Smooth muscle cell (in vitro differentiated cells): ENCODE results near the gene UBE2QL1. TPM values are rescaled to one million over a fixed set of nuclear protein-coding genes. Genes with fewer than 3 reads are reported as not detected.

Experiments used
- DNase-seq: peaks from one replicate; lab custom pipeline; 2025; ENCODE audit not compliant: unreplicated experiment; lab: John Stamatoyannopoulos, UW
- H2AFZ ChIP-seq: fragments of 200-600 bp; sonication (generic); 2 replicates; pipeline ENCODE4 v1.6.0; 2016; ENCODE audit warnings: antibody characterized with exemption, low read depth, mild to moderate bottlenecking
- H3F3A ChIP-seq: fragments of 200-600 bp; sonication (generic); 2 replicates; pipeline ENCODE4 v1.6.0; 2017; ENCODE audit warnings: antibody characterized with exemption, low read depth
- H3K27ac ChIP-seq: fragments of 200-600 bp; sonication (generic); 2 replicates; pipeline ENCODE4 v1.5.1; 2016; ENCODE audit warnings: low read depth, mild to moderate bottlenecking
- H3K27me3 ChIP-seq: fragments of 200-600 bp; sonication (generic); 2 replicates; pipeline ENCODE4 v1.6.1; 2016; ENCODE audit warnings: low read depth, mild to moderate bottlenecking
- H3K36me3 ChIP-seq: fragments of 200-600 bp; sonication (generic); 2 replicates; pipeline ENCODE4 v1.5.1; 2016; ENCODE audit warnings: low read depth
- H3K4me1 ChIP-seq: fragments of 200-600 bp; sonication (generic); 2 replicates; pipeline ENCODE4 v1.5.1; 2016; ENCODE audit warnings: low read depth
- H3K4me2 ChIP-seq: fragments of 200-600 bp; sonication (generic); 2 replicates; pipeline ENCODE4 v1.6.0; 2016; ENCODE audit warnings: mild to moderate bottlenecking
- H3K4me3 ChIP-seq: fragments of 200-600 bp; sonication (generic); 2 replicates; pipeline ENCODE4 v1.5.1; 2016; ENCODE audit warnings: mild to moderate bottlenecking
- H3K79me2 ChIP-seq: fragments of 200-600 bp; sonication (generic); 2 replicates; pipeline ENCODE4 v1.6.0; 2016; ENCODE audit warnings: low read depth, mild to moderate bottlenecking
- H3K9ac ChIP-seq: fragments of 200-600 bp; sonication (generic); 2 replicates; pipeline ENCODE4 v1.6.0; 2016; ENCODE audit warnings: low read depth
- H3K9me3 ChIP-seq: fragments of 200-600 bp; sonication (generic); replicated peaks from 2 replicates; pipeline ENCODE4 v1.5.1; 2016; ENCODE audit warnings: low read depth
- H4K20me1 ChIP-seq: fragments of 200-600 bp; sonication (generic); 2 replicates; pipeline ENCODE4 v1.6.0; 2016; ENCODE audit warnings: low read depth
- CTCF ChIP-seq: fragments of 200-600 bp; sonication (generic); IDR thresholded peaks from 2 replicates; pipeline ENCODE4 v1.5.1; 2017; ENCODE audit warnings: borderline replicate concordance, mild to moderate bottlenecking, antibody characterized with exemption; ENCODE audit not compliant: insufficient read depth, poor library complexity, severe bottlenecking
- WGBS: methylation state at CpG from one replicate; pipeline ENCODE4 v1.1.7; 2016; ENCODE audit warnings: low lambda C conversion rate; 5-methylcytosine and 5-hydroxymethylcytosine counted together
- polyA plus RNA-seq: library from polyadenylated mRNA; unstranded; fragments of >200 nt; fragmentation: Nextera tagmentation; extraction: Ambion mirVana; gene quantifications from 2 replicates; pipeline ENCODE4 v1.2.1, GENCODE V29; 2016
- total RNA-seq: library from RNA; depleted of rRNA; stranded (reverse); fragments of >200 nt; gene quantifications from 2 replicates; pipeline ENCODE4 v1.2.3, GENCODE V29; 2014

The UBE2QL1 gene
- total and polyA plus RNA-seq, 2 experiments from 2014 or later, result 1.2 to 1.3 TPM

- Histone ChIP-seq H3K9ac (no peak overlapping the region), H2AFZ (no peak overlapping the region), H3K27me3 (no peaks in the 10 kb centered on the region), H3K36me3 (no peaks in the 10 kb centered on the region), H3K4me1 (no peaks in the 10 kb centered on the region), H3K4me2 (no peak overlapping the region), H3K4me3 (no peak overlapping the region), H3K79me2 (no peaks in the 10 kb centered on the region), H3K9me3 (no peaks in the 10 kb centered on the region), H3F3A (no peaks in the 10 kb centered on the region), H4K20me1 (no peaks in the 10 kb centered on the region), H3K27ac (no peak overlapping the region)
- no peak for DNase-seq
- WGBS, result 74% methylated on average over 6 of the region's 6 CpGs
- no peak for TF ChIP-seq CTCF
Observed at GRCh38 chr5:6540111-6540827, 91.6 kb downstream of the UBE2QL1 start.

GRCh38 chr5:6541256-6542013 is 92.8 kb downstream of the UBE2QL1 start:
- Histone ChIP-seq H3K4me2 (no peak overlapping the region), H3K27me3 (no peaks in the 10 kb centered on the region), H3K36me3 (no peaks in the 10 kb centered on the region), H3K9me3 (no peaks in the 10 kb centered on the region), H3K79me2 (no peaks in the 10 kb centered on the region), H2AFZ (no peak overlapping the region), H3K9ac (no peak overlapping the region), H3K4me1 (no peaks in the 10 kb centered on the region), H3K27ac (no peak overlapping the region), H3K4me3 (no peak overlapping the region), H3F3A (no peaks in the 10 kb centered on the region), H4K20me1 (no peaks in the 10 kb centered on the region)
- TF ChIP-seq CTCF, result no peak
- WGBS, result 84% methylated on average over 5 of the region's 5 CpGs
- no peak for DNase-seq

- Histone ChIP-seq H3K27me3 (no peaks in the 10 kb centered on the region), H3F3A (no peaks in the 10 kb centered on the region), H3K9ac (no peak overlapping the region), H4K20me1 (no peaks in the 10 kb centered on the region), H3K36me3 (no peaks in the 10 kb centered on the region), H3K79me2 (no peaks in the 10 kb centered on the region), H3K4me3 (no peak overlapping the region), H3K4me1 (no peaks in the 10 kb centered on the region), H3K9me3 (no peaks in the 10 kb centered on the region), H2AFZ (no peak overlapping the region), H3K4me2 (no peak overlapping the region), H3K27ac (no peak overlapping the region)
- 88% methylated on average over 12 of the region's 12 CpGs for WGBS
- TF ChIP-seq CTCF, result no peak
- no peak for DNase-seq
Observed at GRCh38 chr5:6542421-6543345, 94.0 kb downstream of the UBE2QL1 start.
